GM21737 (cell line): Measurements from ENCODE around the gene SIGLEC5.

ENCODE experiments used
- ATAC-seq: cut with Tn5 transposase; IDR thresholded peaks from one replicate; pipeline ENCODE4 v1.9.1; 2021; ENCODE audit warnings: mild to moderate bottlenecking, moderate library complexity; ENCODE audit not compliant: unreplicated experiment

The SIGLEC5 gene

GRCh38 chr19:51628153-51628939 is 1.9 kb downstream of the SIGLEC5 start:
- no peak for ATAC-seq

GRCh38 chr19:51627491-51628138 is 2.6 kb downstream of the SIGLEC5 start:
- ATAC-seq: no peak

GRCh38 chr19:51626675-51627074 is 3.5 kb downstream of the SIGLEC5 start:
- ATAC-seq: no peak

GRCh38 chr19:51621178-51621577 is 9.0 kb downstream of the SIGLEC5 start:
- no peak for ATAC-seq

- no peak for ATAC-seq
These were observed 14.2 kb downstream of the SIGLEC5 start for GRCh38 chr19:51615991-51616390.

GRCh38 chr19:51614789-51615188 is 15.4 kb downstream of the SIGLEC5 start:
- no peak for ATAC-seq

- ATAC-seq: no peak
These were observed 19.6 kb downstream of the SIGLEC5 start for GRCh38 chr19:51610576-51610975.

GRCh38 chr19:51607920-51608562 is 22.2 kb downstream of the SIGLEC5 start:
- no peak for ATAC-seq

- ATAC-seq: peak; percentile 77
These were observed 23.1 kb downstream of the SIGLEC5 start for GRCh38 chr19:51607077-51607476.

- no peak for ATAC-seq
These were observed 27.9 kb downstream of the SIGLEC5 start for GRCh38 chr19:51602189-51602854.

GRCh38 chr19:51600940-51601580 is 29.1 kb downstream of the SIGLEC5 start:
- ATAC-seq: no peak

- no peak for ATAC-seq
These were observed 31.1 kb downstream of the SIGLEC5 start for GRCh38 chr19:51599084-51599483.

GRCh38 chr19:51598159-51598915 is 31.9 kb downstream of the SIGLEC5 start:
- ATAC-seq: no peak

- no peak for ATAC-seq
These were observed 34.7 kb downstream of the SIGLEC5 start for GRCh38 chr19:51595190-51596175.

GRCh38 chr19:51594774-51595109 is 35.5 kb downstream of the SIGLEC5 start:
- ATAC-seq: peak; percentile 10

GRCh38 chr19:51593969-51594773 is 36.0 kb downstream of the SIGLEC5 start:
- peak; percentile 94 for ATAC-seq

- no peak for ATAC-seq
These were observed 36.9 kb downstream of the SIGLEC5 start for GRCh38 chr19:51593138-51593890.

- no peak for ATAC-seq
These were observed 37.7 kb downstream of the SIGLEC5 start for GRCh38 chr19:51592521-51592920.
